HG02588 (cell line): ENCODE measurements around the gene VCAN.
A peak's percentile ranks its signal among the peaks of the same experiment; 100 is the strongest.

Experiments
- ATAC-seq: cut with Tn5 transposase; IDR thresholded peaks from one replicate; pipeline ENCODE4 v1.9.1; 2021; ENCODE audit warnings: mild to moderate bottlenecking, moderate library complexity; ENCODE audit not compliant: unreplicated experiment

The VCAN gene

DNA sequence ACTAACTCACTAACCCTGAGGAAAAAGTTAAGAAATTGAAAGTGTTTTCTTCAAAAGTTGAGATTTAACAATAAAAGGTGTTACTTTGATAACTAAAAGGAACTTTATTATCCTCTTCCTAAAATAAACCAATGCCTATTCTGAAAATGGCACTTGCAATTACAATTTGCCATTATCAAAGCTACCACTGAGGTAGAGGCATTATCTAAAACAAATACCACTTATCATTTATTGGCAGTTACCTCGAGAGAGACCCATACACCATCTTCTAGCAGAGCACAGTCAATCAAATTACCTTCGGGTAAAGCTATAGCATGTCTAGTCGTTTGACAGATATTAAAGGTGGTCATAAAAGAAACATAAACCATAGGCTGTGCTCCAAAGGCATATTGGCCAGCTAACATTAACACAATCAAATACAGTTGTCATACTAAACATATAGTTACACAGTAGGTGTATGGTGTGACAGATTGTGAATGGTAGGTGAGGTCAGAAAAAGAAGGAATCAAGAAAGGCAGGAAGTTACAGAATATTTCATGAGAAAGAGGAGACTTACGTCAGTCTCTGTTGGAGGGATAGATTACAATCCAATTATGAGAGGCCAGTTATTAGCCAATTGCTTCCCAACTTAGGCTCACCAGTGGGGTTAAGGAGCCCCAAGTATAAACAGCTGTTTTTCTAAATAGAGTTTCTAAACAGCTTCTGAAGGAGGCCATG is 56.3 kb downstream of the VCAN start:
- no peak for ATAC-seq

- no peak for ATAC-seq
These were observed 56.9 kb downstream of the VCAN start for GRCh38 chr5:83528439-83528769.

DNA sequence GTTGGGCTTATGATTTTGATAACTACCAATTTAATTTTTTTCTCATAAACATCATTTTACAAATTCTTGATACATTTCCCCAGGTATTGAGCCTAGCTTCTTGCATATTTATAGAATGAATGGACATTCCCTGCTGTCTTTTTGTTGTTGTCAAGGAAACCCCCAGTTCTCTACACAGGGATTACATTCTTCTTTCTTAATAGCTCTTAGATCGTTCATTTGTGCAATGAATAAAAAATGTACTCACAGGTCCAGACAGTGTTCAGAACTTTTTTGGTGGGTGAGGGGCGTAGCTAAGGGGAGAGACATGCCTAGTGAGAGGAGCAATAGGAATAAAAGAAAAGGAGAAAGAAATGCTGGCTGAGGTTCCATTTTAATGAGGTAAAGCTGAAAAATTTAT is 58.6 kb downstream of the VCAN start:
- no peak for ATAC-seq

DNA sequence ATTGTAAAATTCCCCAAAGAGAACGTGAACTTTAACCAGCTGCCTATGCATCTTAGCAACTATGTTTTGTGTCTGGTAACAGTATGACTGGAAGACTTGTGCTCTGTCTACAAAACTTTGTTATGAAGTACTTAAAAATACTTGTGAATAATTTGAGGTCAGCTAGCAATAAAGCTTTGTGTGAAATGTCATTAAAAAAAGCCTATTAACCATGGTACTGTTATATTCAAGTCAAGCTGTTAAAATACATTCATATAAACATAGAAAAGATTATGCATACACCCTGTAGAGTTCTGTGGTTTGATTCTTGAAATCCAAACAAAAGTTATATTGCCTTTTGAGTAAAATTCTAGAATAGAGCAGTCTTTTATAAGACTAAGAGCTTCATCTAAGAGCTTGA is 60.1 kb downstream of the VCAN start:
- no peak for ATAC-seq

- ATAC-seq = peak; percentile 82
These were observed 67.4 kb downstream of the VCAN start for GRCh38 chr5:83538786-83539462.

DNA sequence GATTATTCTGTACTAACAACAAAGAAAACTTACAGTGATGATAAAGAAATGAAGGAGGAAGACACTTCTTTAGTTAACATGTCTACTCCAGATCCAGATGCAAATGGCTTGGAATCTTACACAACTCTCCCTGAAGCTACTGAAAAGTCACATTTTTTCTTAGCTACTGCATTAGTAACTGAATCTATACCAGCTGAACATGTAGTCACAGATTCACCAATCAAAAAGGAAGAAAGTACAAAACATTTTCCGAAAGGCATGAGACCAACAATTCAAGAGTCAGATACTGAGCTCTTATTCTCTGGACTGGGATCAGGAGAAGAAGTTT is 67.9 kb downstream of the VCAN start:
- no peak for ATAC-seq

GRCh38 chr5:83540105-83540504 is 68.6 kb downstream of the VCAN start:
- ATAC-seq = no peak

- no peak for ATAC-seq
These were observed 69.2 kb downstream of the VCAN start for GRCh38 chr5:83540783-83541182.

DNA sequence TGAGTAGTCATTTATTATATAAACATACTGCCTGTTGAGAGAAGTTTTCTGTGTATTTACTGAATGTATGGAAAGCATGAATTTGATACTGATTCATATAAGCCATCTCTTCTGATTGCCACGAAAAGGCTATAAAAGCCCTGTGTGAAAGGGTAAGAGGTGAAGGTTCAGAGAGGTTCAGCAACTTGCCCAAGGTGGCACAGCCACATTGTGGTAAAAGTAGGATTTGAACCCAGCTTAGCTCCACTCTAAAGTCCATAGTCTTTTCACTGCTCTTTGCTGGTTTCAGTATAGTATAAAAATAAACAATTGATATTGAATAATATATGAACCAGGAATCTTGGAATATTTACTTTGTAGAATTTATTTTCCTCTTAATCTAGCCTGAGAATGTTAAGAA is 71.3 kb downstream of the VCAN start:
- no peak for ATAC-seq

DNA sequence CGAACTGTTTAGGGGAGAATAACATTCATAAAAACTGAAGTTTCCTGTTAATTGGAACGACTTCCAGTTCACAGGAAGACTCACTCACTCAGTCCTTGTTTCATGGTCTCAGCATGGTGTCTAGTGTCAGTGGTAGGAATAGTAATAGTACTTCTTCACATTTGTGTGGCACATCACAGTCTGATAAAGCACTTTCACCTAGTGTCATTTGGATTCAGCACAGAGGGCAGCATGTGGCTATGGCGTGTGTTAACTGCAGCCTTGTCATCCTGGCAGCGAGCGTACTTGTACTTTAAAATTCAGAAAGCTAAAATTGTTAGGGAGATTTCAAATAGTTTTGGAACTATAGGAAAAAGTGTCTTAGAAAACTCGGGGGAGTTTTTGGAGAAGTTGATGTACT is 72.4 kb downstream of the VCAN start:
- ATAC-seq = no peak

- ATAC-seq = no peak
These were observed 75.6 kb downstream of the VCAN start for GRCh38 chr5:83547161-83547560.

DNA sequence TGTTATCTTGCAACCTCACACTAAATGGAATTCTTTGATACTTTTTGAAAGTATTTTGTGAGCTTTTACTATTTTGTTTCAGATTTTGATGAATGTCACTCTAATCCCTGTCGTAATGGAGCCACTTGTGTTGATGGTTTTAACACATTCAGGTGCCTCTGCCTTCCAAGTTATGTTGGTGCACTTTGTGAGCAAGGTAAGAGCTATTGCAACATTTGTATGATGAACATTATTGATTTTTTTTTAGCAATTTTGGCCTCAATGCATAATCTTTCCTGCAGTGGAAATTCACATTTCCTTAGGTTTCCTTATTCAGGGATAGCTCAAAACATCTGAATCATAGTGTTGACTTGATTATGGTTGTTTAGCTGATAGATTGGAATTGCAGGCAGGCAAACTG is 76.3 kb downstream of the VCAN start:
- ATAC-seq = no peak

- no peak for ATAC-seq
These were observed 77.0 kb downstream of the VCAN start for GRCh38 chr5:83548581-83548980.

- no peak for ATAC-seq
These were observed 77.5 kb downstream of the VCAN start for GRCh38 chr5:83549076-83549475.

- ATAC-seq = no peak
These were observed 78.1 kb downstream of the VCAN start for GRCh38 chr5:83549674-83550073.

GRCh38 chr5:83551821-83552220 is 80.3 kb downstream of the VCAN start:
- ATAC-seq = no peak

DNA sequence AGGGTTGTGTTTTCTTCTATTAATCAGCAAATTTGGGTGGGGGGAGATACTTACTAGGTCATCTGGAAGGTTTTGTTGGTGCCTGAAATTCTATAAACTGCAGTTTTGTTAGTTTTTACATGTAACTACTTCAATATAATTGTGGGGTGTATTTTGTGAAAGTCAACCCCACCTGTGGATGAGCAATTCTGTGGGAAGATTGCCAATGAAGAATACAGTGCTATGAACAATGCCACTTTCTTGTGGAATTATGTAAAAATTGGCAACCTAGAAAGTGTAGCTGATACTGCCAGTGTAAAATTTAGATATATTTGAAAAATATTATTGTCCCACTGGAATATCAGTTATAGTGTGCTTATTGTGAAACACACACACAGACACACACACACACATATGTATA is 80.7 kb downstream of the VCAN start:
- no peak for ATAC-seq

DNA sequence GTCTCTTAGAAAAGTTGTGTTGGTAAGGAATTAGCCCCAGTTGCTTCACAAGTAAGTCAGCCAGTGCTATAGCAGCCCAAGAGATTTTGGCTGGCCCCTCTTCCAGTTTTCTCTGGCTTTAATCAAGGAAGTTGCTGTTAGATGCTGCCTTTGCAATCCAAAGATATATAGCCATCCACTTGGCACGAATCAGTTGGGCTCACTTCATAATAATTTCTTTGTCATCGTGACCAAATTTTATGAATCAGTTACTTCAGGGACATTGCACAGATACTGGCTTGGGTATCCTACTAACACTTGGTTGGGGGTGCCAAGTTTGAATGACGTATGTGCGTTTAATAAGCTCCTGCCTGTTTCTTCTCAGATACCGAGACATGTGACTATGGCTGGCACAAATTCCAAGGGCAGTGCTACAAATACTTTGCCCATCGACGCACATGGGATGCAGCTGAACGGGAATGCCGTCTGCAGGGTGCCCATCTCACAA is 81.5 kb downstream of the VCAN start:
- ATAC-seq = no peak

DNA sequence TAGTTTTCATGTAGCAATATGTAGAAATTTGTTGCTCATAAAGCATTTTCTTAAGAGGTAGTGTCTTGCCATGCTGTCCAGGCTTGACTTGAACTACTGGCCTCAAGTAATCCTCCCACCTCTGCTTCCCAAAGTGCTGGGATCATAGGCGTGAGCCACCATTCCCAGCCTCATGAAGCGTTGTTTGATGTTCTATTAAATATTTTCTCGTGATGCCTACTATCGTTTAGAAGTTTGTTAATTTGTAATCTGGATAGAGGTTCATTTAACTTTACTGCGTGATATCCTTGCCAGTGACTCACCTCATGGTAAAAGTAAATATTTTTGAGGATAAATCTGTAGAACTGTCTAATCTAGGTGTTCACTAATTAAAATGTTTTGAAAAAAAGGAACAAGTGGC is 82.6 kb downstream of the VCAN start:
- no peak for ATAC-seq

GRCh38 chr5:83554686-83555085 is 83.1 kb downstream of the VCAN start:
- ATAC-seq = no peak

DNA sequence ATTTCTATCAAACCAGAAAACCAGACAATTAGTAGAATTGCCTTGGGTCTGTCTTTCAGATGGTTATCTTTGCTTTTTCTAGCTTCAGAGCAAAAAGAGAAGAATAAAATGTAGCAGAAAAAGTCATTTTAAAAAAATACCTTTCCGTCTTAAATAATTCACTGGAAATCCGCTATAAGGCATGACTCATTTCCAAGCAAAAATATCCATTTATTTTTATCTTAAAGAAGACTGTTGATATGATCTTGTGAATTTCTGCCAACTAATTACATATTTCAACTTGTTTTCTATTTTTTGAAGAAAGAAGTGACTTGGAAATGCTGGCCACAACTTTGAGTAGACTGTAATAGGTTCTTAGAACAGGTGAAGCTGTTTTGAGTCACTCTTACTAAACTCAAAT is 83.7 kb downstream of the VCAN start:
- no peak for ATAC-seq

- peak; percentile 66 for ATAC-seq
These were observed 84.6 kb downstream of the VCAN start for GRCh38 chr5:83556190-83556589.
